ENCODE data around the gene IFNGR1.

IFNGR1 gene

GRCh38 chr6:137175868-137176245, 43.3 kb downstream of the IFNGR1 start:
- DNase-seq (ENCODE audit: low spot score), result no peak

GRCh38 chr6:137175157-137175867, 43.9 kb downstream of the IFNGR1 start:
- no peak for DNase-seq (ENCODE audit: low spot score)

GRCh38 chr6:137173501-137173900, 45.7 kb downstream of the IFNGR1 start, which contains the start of gene IL22RA2:
IL22RA2 (minus strand) TSS chr6:137173644; CDS start chr6:137161749, 11,895 bp downstream.
- DNase-seq (ENCODE audit: low spot score), result no peak

GRCh38 chr6:137172734-137173431, 46.3 kb downstream of the IFNGR1 start:
- DNase-seq (ENCODE audit: low spot score), result no peak

- no peak for DNase-seq (ENCODE audit: low spot score)
Measured at GRCh38 chr6:137171824-137172733, 47.1 kb downstream of the IFNGR1 start.

GRCh38 chr6:137171053-137171374, 48.2 kb downstream of the IFNGR1 start:
- DNase-seq (ENCODE audit: low spot score), result no peak

- DNase-seq (ENCODE audit: low spot score), result no peak
Measured at GRCh38 chr6:137170266-137171052, 48.7 kb downstream of the IFNGR1 start.

GRCh38 chr6:137167702-137168377, 51.3 kb downstream of the IFNGR1 start:
- no peak for DNase-seq (ENCODE audit: low spot score)

GRCh38 chr6:137166247-137167098, 52.7 kb downstream of the IFNGR1 start:
- DNase-seq (ENCODE audit: low spot score), result no peak

- peak; percentile 32 for DNase-seq (ENCODE audit: low spot score)
Measured at GRCh38 chr6:137165375-137166246, 53.6 kb downstream of the IFNGR1 start.

- DNase-seq (ENCODE audit: low spot score), result no peak
Measured at GRCh38 chr6:137163732-137164318, 55.4 kb downstream of the IFNGR1 start.

GRCh38 chr6:137162692-137163306, 56.4 kb downstream of the IFNGR1 start:
- no peak for DNase-seq (ENCODE audit: low spot score)

GRCh38 chr6:137161949-137162348, 57.2 kb downstream of the IFNGR1 start:
- DNase-seq (ENCODE audit: low spot score), result no peak

- no peak for DNase-seq (ENCODE audit: low spot score)
Measured at GRCh38 chr6:137160763-137161162, 58.4 kb downstream of the IFNGR1 start.

- no peak for DNase-seq (ENCODE audit: low spot score)
Measured at GRCh38 chr6:137159912-137160311, 59.3 kb downstream of the IFNGR1 start.

GRCh38 chr6:137157601-137158000, 61.6 kb downstream of the IFNGR1 start:
- no peak for DNase-seq (ENCODE audit: low spot score)

- no peak for DNase-seq (ENCODE audit: low spot score)
Measured at GRCh38 chr6:137156650-137157049, 62.5 kb downstream of the IFNGR1 start.

- peak; percentile 39 for DNase-seq (ENCODE audit: low spot score)
Measured at GRCh38 chr6:137155830-137156229, 63.4 kb downstream of the IFNGR1 start.
